Heart left ventricle (tissue), 13 donors: ENCODE measurements around the gene SCP2D1.

Experiments used
- POLR2A ChIP-seq, 2 donors: fragments of 450-650 bp; IDR thresholded peaks; one replicate each; pipeline ENCODE4 v1.6.1; 2017; ENCODE audit warnings: antibody characterized with exemption in 2 of 2, mild to moderate bottlenecking in 2 of 2, moderate library complexity in 2 of 2
- TF ChIP-seq, protein P1 (sequence below), 12 donors: fragments of 200-600 bp; sonication (generic) in 4 of 12; IDR thresholded peaks; one replicate each; pipeline versions ENCODE4 v1.5.0 to v1.8.0; 2018 to 2022; ENCODE audit warnings: antibody characterized with exemption in 12 of 12, mild to moderate bottlenecking in 5 of 12
- donor health status: ischemic (EF 13 %, LVEDD 7.1; RV severe dilation, severe dysfunction).
- donor health status: DM: no; HTN: yes; CAD: no.
- donor health status: DM: no; HTN: no; CAD: no.
- donor health status: ischemic (EF 25% LVEDD 6.9; RV normal size, moderate dysfunction).
- donor health status: ischemic (EF 25% LVEDD 5.7; RV mildly dilated, moderate dysfunction).
- donor health status: ischemic (EF 35%, LVEDD 5.7; RV mildly dilated, moderate dysfunction).
- donor health status: nonischemic (EF 11% LVEDD 7.7; RV severe dilation, severe dysfunction).
- donor health status: DM: yes; HTN: yes; CAD: no.
- donor health status: PGD.
- donor health status: ischemic (EF 29% LVEDD 5.4; RV normal size, mild dysfunction).
- donor health status: nonischemic (EF 23%, LVEDD 6.1; RV moderate dilation, normal function).

GRCh38 chr20:18835466-18836256 lies 22.1 kb downstream of the SCP2D1 start:
- TF ChIP-seq, protein P1, sequence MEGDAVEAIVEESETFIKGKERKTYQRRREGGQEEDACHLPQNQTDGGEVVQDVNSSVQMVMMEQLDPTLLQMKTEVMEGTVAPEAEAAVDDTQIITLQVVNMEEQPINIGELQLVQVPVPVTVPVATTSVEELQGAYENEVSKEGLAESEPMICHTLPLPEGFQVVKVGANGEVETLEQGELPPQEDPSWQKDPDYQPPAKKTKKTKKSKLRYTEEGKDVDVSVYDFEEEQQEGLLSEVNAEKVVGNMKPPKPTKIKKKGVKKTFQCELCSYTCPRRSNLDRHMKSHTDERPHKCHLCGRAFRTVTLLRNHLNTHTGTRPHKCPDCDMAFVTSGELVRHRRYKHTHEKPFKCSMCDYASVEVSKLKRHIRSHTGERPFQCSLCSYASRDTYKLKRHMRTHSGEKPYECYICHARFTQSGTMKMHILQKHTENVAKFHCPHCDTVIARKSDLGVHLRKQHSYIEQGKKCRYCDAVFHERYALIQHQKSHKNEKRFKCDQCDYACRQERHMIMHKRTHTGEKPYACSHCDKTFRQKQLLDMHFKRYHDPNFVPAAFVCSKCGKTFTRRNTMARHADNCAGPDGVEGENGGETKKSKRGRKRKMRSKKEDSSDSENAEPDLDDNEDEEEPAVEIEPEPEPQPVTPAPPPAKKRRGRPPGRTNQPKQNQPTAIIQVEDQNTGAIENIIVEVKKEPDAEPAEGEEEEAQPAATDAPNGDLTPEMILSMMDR (IDR thresholded peaks at IDR 0.05): no peak
- no peak for TF ChIP-seq POLR2A (IDR thresholded peaks at IDR 0.05)
